Neural cell (in vitro differentiated cells): ENCODE results near the gene NFE2L1. TPM values are rescaled to one million over a fixed set of nuclear protein-coding genes. Genes with fewer than 3 reads are reported as not detected.

Experiments
- H2AFZ ChIP-seq: fragments of 200-600, 300-800 bp; sonication (generic), shearing (Covaris generic); 2 replicates; pipeline ENCODE4 v1.6.0; 2014; ENCODE audit warnings: low read depth, mild to moderate bottlenecking, antibody characterized with exemption, low read length, moderate library complexity
- H3F3A ChIP-seq: fragments of 200-600 bp; shearing (Covaris generic); 2 replicates; pipeline ENCODE4 v1.6.1; 2016; ENCODE audit warnings: mild to moderate bottlenecking, moderate library complexity, mixed read lengths, antibody characterized with exemption, low read length; ENCODE audit not compliant: insufficient read depth, poor library complexity, severe bottlenecking
- H3K27ac ChIP-seq: fragments of 200-600, 300-800 bp; sonication (generic), shearing (Covaris generic); 2 replicates; pipeline ENCODE4 v1.5.1; 2014; ENCODE audit warnings: mild to moderate bottlenecking, low read length, moderate library complexity
- H3K27me3 ChIP-seq: fragments of 300-800, 200-600 bp; sonication (generic), shearing (Covaris generic); 2 replicates; pipeline ENCODE4 v1.6.0; 2014; ENCODE audit warnings: mild to moderate bottlenecking, low read depth, low read length, moderate library complexity; ENCODE audit not compliant: insufficient read depth
- H3K36me3 ChIP-seq: fragments of 300-800, 200-600 bp; sonication (generic), shearing (Covaris generic); 2 replicates; pipeline ENCODE4 v1.5.1; 2014; ENCODE audit warnings: mild to moderate bottlenecking, antibody characterized with exemption, low read length, moderate library complexity; ENCODE audit not compliant: insufficient read depth
- H3K4me2 ChIP-seq: fragments of 300-800, 200-600 bp; sonication (generic), shearing (Covaris generic); 2 replicates; pipeline ENCODE4 v1.6.0; 2014; ENCODE audit warnings: mild to moderate bottlenecking, low read length
- H3K4me3 ChIP-seq: fragments of 300-800, 200-600 bp; sonication (generic), shearing (Covaris generic); 2 replicates; pipeline ENCODE4 v1.5.1; 2014; ENCODE audit warnings: mild to moderate bottlenecking, low read length, moderate library complexity
- H3K79me2 ChIP-seq: fragments of 200-600 bp; shearing (Covaris generic); replicated peaks from 2 replicates; pipeline ENCODE4 v1.6.0; 2014; ENCODE audit warnings: mild to moderate bottlenecking, low read length, moderate library complexity; ENCODE audit not compliant: insufficient read depth
- H3K9ac ChIP-seq: fragments of 300-800, 200-600 bp; sonication (generic), shearing (Covaris generic); 2 replicates; pipeline ENCODE4 v1.6.1; 2016; ENCODE audit warnings: mild to moderate bottlenecking, low read length, mixed read lengths
- H3K9me2 ChIP-seq: fragments of 200-600 bp; shearing (Covaris generic); 2 replicates; pipeline ENCODE4 v1.6.1; 2016; ENCODE audit warnings: mild to moderate bottlenecking, low read length, mixed read lengths; ENCODE audit not compliant: insufficient read depth
- H3K9me3 ChIP-seq: fragments of 200-600, 300-800 bp; sonication (generic), shearing (Covaris generic); 2 replicates; pipeline ENCODE4 v1.6.1; 2016; ENCODE audit warnings: mild to moderate bottlenecking, mixed run types, low read length, moderate library complexity, mixed read lengths
- H4K20me1 ChIP-seq: fragments of 200-600 bp; shearing (Covaris generic); 2 replicates; pipeline ENCODE4 v1.6.1; 2016; ENCODE audit warnings: mild to moderate bottlenecking, mixed run types; ENCODE audit not compliant: insufficient read depth
- CTCF ChIP-seq: fragments of 450-650 bp; IDR thresholded peaks from 2 replicates; pipeline ENCODE4 v1.5.1; 2014; ENCODE audit warnings: antibody characterized with exemption, mild to moderate bottlenecking, moderate library complexity; ENCODE audit not compliant: poor library complexity, severe bottlenecking
- EP300 ChIP-seq: fragments of 450-650 bp; conservative IDR thresholded peaks from 2 replicates; pipeline ENCODE4 v1.6.1; 2014; ENCODE audit warnings: antibody characterized with exemption, mild to moderate bottlenecking, moderate library complexity; ENCODE audit not compliant: poor library complexity, severe bottlenecking
- EZH2 ChIP-seq: fragments of 200-600, 300-800 bp; shearing (Covaris generic), sonication (generic); IDR thresholded peaks from 2 replicates; pipeline ENCODE4 v1.6.1; 2014; ENCODE audit warnings: antibody characterized with exemption, low read length, borderline replicate concordance, mild to moderate bottlenecking; ENCODE audit not compliant: insufficient read depth, poor library complexity, severe bottlenecking
- MXI1 ChIP-seq: fragments of 450-650 bp; conservative IDR thresholded peaks from 2 replicates; pipeline ENCODE4 v1.6.1; 2014; ENCODE audit warnings: antibody characterized with exemption, mild to moderate bottlenecking; ENCODE audit not compliant: poor library complexity, severe bottlenecking
- POLR2AphosphoS5 ChIP-seq: IDR thresholded peaks from 2 replicates; pipeline ENCODE4 v1.6.1; 2012
- RAD21 ChIP-seq: fragments of 450-650 bp; conservative IDR thresholded peaks from 2 replicates; pipeline ENCODE4 v1.6.1; 2014; ENCODE audit warnings: antibody characterized with exemption, mild to moderate bottlenecking, moderate library complexity
- REST ChIP-seq: IDR thresholded peaks from 2 replicates; pipeline ENCODE4 v1.6.1; 2012; ENCODE audit warnings: borderline replicate concordance
- SMC3 ChIP-seq: fragments of 450-650 bp; conservative IDR thresholded peaks from 2 replicates; pipeline ENCODE4 v1.6.1; 2014; ENCODE audit warnings: antibody characterized with exemption, mild to moderate bottlenecking, moderate library complexity; ENCODE audit not compliant: poor library complexity
- TAF1 ChIP-seq: IDR thresholded peaks from 2 replicates; pipeline ENCODE4 v1.6.1; 2012; ENCODE audit warnings: low read depth
- polyA plus RNA-seq: library from polyadenylated mRNA; depleted of rRNA; stranded (reverse); fragments of >200 nt; gene quantifications from 2 replicates; pipeline ENCODE4 v1.2.3, GENCODE V29; 2014

Gene NFE2L1
- polyA plus RNA-seq, 1 donor from 2014 or later, result 48.4 TPM

- H2AFZ ChIP-seq, result no peak overlapping the region
- H3K79me2 ChIP-seq, result peaks cover 35% of the 10 kb centered on the region
- peak overlapping the region; percentile 97 for H3K27ac ChIP-seq
- TF ChIP-seq POLR2AphosphoS5 (no peak), SMC3 (no peak)
- H3K9me2 ChIP-seq, result no peaks in the 10 kb centered on the region
- peaks cover 7% of the 10 kb centered on the region for H4K20me1 ChIP-seq
- no peak overlapping the region for H3K9ac ChIP-seq
- H3F3A ChIP-seq, result peaks cover 10% of the 10 kb centered on the region
- H3K27me3 ChIP-seq, result no peaks in the 10 kb centered on the region
- H3K4me3 ChIP-seq, result no peak overlapping the region
- H3K36me3 ChIP-seq, result no peaks in the 10 kb centered on the region
- no peaks in the 10 kb centered on the region for H3K9me3 ChIP-seq
- no peak overlapping the region for H3K4me2 ChIP-seq
These were observed 54.0 kb downstream of the NFE2L1 start for GRCh38 chr17:48102043-48102750.

- Histone ChIP-seq H3F3A (peaks cover 10% of the 10 kb centered on the region), H3K4me2 (no peak overlapping the region), H3K9me3 (no peaks in the 10 kb centered on the region), H3K27me3 (no peaks in the 10 kb centered on the region), H3K36me3 (no peaks in the 10 kb centered on the region), H3K79me2 (peaks cover 30% of the 10 kb centered on the region), H4K20me1 (peaks cover under 1% of the 10 kb centered on the region), H3K4me3 (no peak overlapping the region), H3K27ac (no peak overlapping the region), H3K9ac (no peak overlapping the region), H3K9me2 (no peaks in the 10 kb centered on the region), H2AFZ (no peak overlapping the region)
- TF ChIP-seq EZH2 (no peak), POLR2AphosphoS5 (no peak), REST (no peak), MXI1 (no peak), CTCF (no peak), RAD21 (no peak), TAF1 (no peak), EP300 (no peak), SMC3 (no peak)
These were observed 54.9 kb downstream of the NFE2L1 start for GRCh38 chr17:48102798-48103715.
